HFFc6 (cell line): ENCODE results near the gene METTL4. TPM values are rescaled to one million over a fixed set of nuclear protein-coding genes. Genes with fewer than 3 reads are reported as not detected.
"Not testable (repeated sequence)": the region's sequence is repeated elsewhere in the genome, so short reads cannot be mapped to it uniquely, and the experiment has no call there.

Source experiments
- DNase-seq: peaks from one replicate; pipeline ENCODE4 v3.0.0-alpha.2; 2018
- H3K27ac Mint-ChIP-seq: 2 replicates; pipeline ENCODE4 v1.8.0; 2020; ENCODE audit warnings: mild to moderate bottlenecking, mixed read lengths
- H3K27me3 Mint-ChIP-seq: 2 replicates; pipeline ENCODE4 v1.8.0; 2021; ENCODE audit warnings: mild to moderate bottlenecking, moderate library complexity, mixed read lengths; ENCODE audit not compliant: insufficient read depth
- H3K36me3 Mint-ChIP-seq: 2 replicates; pipeline ENCODE4 v1.8.0; 2021; ENCODE audit warnings: low read depth, mixed read lengths
- H3K4me1 Mint-ChIP-seq: 2 replicates; pipeline ENCODE4 v1.8.0; 2020; ENCODE audit warnings: low read depth, mixed read lengths
- H3K4me3 Mint-ChIP-seq: 2 replicates; pipeline ENCODE4 v1.8.0; 2020; ENCODE audit warnings: mild to moderate bottlenecking, moderate library complexity, mixed read lengths
- H3K9me3 Mint-ChIP-seq: 2 replicates; pipeline ENCODE4 v1.8.0; 2020; ENCODE audit warnings: mild to moderate bottlenecking, mixed read lengths
- total RNA-seq, 6 experiments: library from RNA; stranded (reverse); fragmentation: NEBNext Ultra II Directional; extraction: Animal tissue kit (Norgen Biotek cat#: 25700); gene quantifications; 2 replicates in 1 of 6; 3 replicates in 5 of 6; pipeline ENCODE4 v1.2.3, GENCODE V29; 2021
- TF ChIP-seq, protein P1 (sequence below): fragments of 200-600 bp; sonication (generic); IDR thresholded peaks from 2 replicates; pipeline ENCODE4 v1.5.0; 2021; ENCODE audit warnings: antibody characterized with exemption, mild to moderate bottlenecking

The METTL4 gene
- total RNA-seq, 6 experiments from 2014 or later = 6.3 to 9.4 (median 9.0) TPM

- H3K4me1 Mint-ChIP-seq = no peaks in the 10 kb centered on the region
- H3K27ac Mint-ChIP-seq = no peak overlapping the region
- no peaks in the 10 kb centered on the region for H3K27me3 Mint-ChIP-seq
- H3K36me3 Mint-ChIP-seq = no peaks in the 10 kb centered on the region
- no peak overlapping the region for H3K4me3 Mint-ChIP-seq
- no peaks in the 10 kb centered on the region for H3K9me3 Mint-ChIP-seq
- TF ChIP-seq, protein P1, sequence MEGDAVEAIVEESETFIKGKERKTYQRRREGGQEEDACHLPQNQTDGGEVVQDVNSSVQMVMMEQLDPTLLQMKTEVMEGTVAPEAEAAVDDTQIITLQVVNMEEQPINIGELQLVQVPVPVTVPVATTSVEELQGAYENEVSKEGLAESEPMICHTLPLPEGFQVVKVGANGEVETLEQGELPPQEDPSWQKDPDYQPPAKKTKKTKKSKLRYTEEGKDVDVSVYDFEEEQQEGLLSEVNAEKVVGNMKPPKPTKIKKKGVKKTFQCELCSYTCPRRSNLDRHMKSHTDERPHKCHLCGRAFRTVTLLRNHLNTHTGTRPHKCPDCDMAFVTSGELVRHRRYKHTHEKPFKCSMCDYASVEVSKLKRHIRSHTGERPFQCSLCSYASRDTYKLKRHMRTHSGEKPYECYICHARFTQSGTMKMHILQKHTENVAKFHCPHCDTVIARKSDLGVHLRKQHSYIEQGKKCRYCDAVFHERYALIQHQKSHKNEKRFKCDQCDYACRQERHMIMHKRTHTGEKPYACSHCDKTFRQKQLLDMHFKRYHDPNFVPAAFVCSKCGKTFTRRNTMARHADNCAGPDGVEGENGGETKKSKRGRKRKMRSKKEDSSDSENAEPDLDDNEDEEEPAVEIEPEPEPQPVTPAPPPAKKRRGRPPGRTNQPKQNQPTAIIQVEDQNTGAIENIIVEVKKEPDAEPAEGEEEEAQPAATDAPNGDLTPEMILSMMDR = no peak
- DNase-seq = no peak
Observed at GRCh38 chr18:2549462-2549861, 21.8 kb downstream of the METTL4 start.

GRCh38 chr18:2547477-2548087 is 23.7 kb downstream of the METTL4 start:
- no peak overlapping the region for H3K27ac Mint-ChIP-seq
- no peak overlapping the region for H3K4me3 Mint-ChIP-seq
- TF ChIP-seq, protein P1 = peak; percentile 88
- H3K27me3 Mint-ChIP-seq = no peaks in the 10 kb centered on the region
- no peaks in the 10 kb centered on the region for H3K36me3 Mint-ChIP-seq
- no peaks in the 10 kb centered on the region for H3K4me1 Mint-ChIP-seq
- H3K9me3 Mint-ChIP-seq = no peaks in the 10 kb centered on the region
- DNase-seq = peak; percentile 51

DNA sequence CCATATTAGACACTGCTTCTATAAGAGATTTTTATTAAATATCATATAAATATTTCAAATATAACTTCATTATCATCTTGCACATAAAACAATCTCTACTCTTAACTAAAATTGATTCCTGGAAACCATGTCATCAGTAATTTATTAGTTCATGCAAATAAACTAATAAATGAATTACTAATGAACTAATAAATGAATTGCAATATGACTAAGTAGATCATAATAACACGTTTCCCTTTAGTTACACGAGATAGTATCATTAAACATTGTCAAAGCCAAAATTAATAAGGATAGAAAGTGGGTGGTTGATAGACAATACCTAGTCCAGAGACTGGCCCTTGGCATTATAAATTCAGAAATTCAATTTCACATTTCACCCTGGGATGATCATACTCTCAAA is 26.1 kb downstream of the METTL4 start:
- Mint-ChIP-seq H3K4me1 (peaks cover 7% of the 10 kb centered on the region), H3K36me3 (no peaks in the 10 kb centered on the region), H3K27ac (no peak overlapping the region), H3K27me3 (no peaks in the 10 kb centered on the region), H3K9me3 (no peaks in the 10 kb centered on the region), H3K4me3 (no peak overlapping the region)
- no peak for DNase-seq
- TF ChIP-seq, protein P1 = no peak

GRCh38 chr18:2541925-2542563 is 29.3 kb downstream of the METTL4 start:
- TF ChIP-seq, protein P1 = peak; percentile 83
- H3K9me3 Mint-ChIP-seq, H3K27me3 Mint-ChIP-seq, H3K27ac Mint-ChIP-seq, H3K36me3 Mint-ChIP-seq, H3K4me3 Mint-ChIP-seq: not testable (repeated sequence)
- DNase-seq = peak; percentile 50
- H3K4me1 Mint-ChIP-seq = peaks cover 35% of the 10 kb centered on the region

- Mint-ChIP-seq H3K36me3 (peaks cover 7% of the 10 kb centered on the region), H3K4me1 (peaks cover 49% of the 10 kb centered on the region), H3K4me3 (no peak overlapping the region), H3K27me3 (no peaks in the 10 kb centered on the region), H3K27ac (peak overlapping the region; percentile 33; the same call in 1 of the 2 replicates), H3K9me3 (no peaks in the 10 kb centered on the region)
- no peak for DNase-seq
- TF ChIP-seq, protein P1 = no peak
Observed at GRCh38 chr18:2540575-2540974, 30.7 kb downstream of the METTL4 start.
